NCI-H1694 treated with DMSO at 0.1 percent for 48 hours (cell line): ENCODE results near the gene ECD.
"Not testable (repeated sequence)": the region's sequence is repeated elsewhere in the genome, so short reads cannot be mapped to it uniquely, and the experiment has no call there.

Experiments used
- DNase-seq: peaks from one replicate; lab custom pipeline; 2025; lab: John Stamatoyannopoulos, UW

The ECD gene

GRCh38 chr10:73159038-73159648 lies 8.7 kb downstream of the ECD start:
- peak; percentile 16 for DNase-seq

GRCh38 chr10:73156054-73156453 lies 11.8 kb downstream of the ECD start:
- no peak for DNase-seq

GRCh38 chr10:73152009-73152408 lies 15.8 kb downstream of the ECD start:
- no peak for DNase-seq

GRCh38 chr10:73150633-73151413 lies 17.0 kb downstream of the ECD start:
- DNase-seq = not testable (repeated sequence)

- DNase-seq = no peak
These were observed 26.2 kb downstream of the ECD start for GRCh38 chr10:73141603-73142002.

- no peak for DNase-seq
These were observed 28.6 kb downstream of the ECD start for GRCh38 chr10:73139251-73139650.

GRCh38 chr10:73136627-73137026 lies 31.2 kb downstream of the ECD start:
- DNase-seq = no peak

GRCh38 chr10:73134727-73135126 lies 33.1 kb downstream of the ECD start:
- no peak for DNase-seq

- no peak for DNase-seq
These were observed 35.7 kb downstream of the ECD start for GRCh38 chr10:73131913-73132686.

- DNase-seq = no peak
These were observed 36.5 kb downstream of the ECD start for GRCh38 chr10:73131301-73131700.

- no peak for DNase-seq
These were observed 41.5 kb downstream of the ECD start for GRCh38 chr10:73126343-73126742.

GRCh38 chr10:73119952-73120351 lies 47.9 kb downstream of the ECD start:
- no peak for DNase-seq

- no peak for DNase-seq
These were observed 48.4 kb downstream of the ECD start for GRCh38 chr10:73119457-73119856.

GRCh38 chr10:73117976-73118743 lies 49.6 kb downstream of the ECD start:
- no peak for DNase-seq

- no peak for DNase-seq
These were observed 51.8 kb downstream of the ECD start for GRCh38 chr10:73116017-73116416.

GRCh38 chr10:73113551-73113950 lies 54.3 kb downstream of the ECD start:
- DNase-seq = no peak

- DNase-seq = not testable (repeated sequence)
These were observed 55.8 kb downstream of the ECD start for GRCh38 chr10:73112032-73112431.

- peak; percentile 46 for DNase-seq
These were observed 57.4 kb downstream of the ECD start, which contains the start of gene NUDT13 for GRCh38 chr10:73110345-73110849. Gene NUDT13, plus strand, starts transcription at chr10:73110455. Its CDS starts 3,911 bp downstream, at chr10:73114366.

GRCh38 chr10:73109248-73109652 lies 58.6 kb downstream of the ECD start:
- DNase-seq = not testable (repeated sequence)

- DNase-seq = no peak
These were observed 61.5 kb downstream of the ECD start for GRCh38 chr10:73106301-73106700.

GRCh38 chr10:73099141-73099540 lies 68.7 kb downstream of the ECD start:
- no peak for DNase-seq

GRCh38 chr10:73097305-73097670 lies 70.5 kb downstream of the ECD start:
- DNase-seq = no peak
